ENCODE results near the gene EPC1.

Gene EPC1

GRCh38 chr10:32348297-32349198 is 1.6 kb upstream of the EPC1 start:
- H3K4me3 ChIP-seq (ENCODE audit: low read length): no peak overlapping the region
- no peak for TF ChIP-seq CTCF (IDR thresholded peaks at IDR 0.05; ENCODE audit: insufficient read depth, low read depth, low read length, missing control alignments)
- DNase-seq (ENCODE audit: low read depth): no peak

DNA sequence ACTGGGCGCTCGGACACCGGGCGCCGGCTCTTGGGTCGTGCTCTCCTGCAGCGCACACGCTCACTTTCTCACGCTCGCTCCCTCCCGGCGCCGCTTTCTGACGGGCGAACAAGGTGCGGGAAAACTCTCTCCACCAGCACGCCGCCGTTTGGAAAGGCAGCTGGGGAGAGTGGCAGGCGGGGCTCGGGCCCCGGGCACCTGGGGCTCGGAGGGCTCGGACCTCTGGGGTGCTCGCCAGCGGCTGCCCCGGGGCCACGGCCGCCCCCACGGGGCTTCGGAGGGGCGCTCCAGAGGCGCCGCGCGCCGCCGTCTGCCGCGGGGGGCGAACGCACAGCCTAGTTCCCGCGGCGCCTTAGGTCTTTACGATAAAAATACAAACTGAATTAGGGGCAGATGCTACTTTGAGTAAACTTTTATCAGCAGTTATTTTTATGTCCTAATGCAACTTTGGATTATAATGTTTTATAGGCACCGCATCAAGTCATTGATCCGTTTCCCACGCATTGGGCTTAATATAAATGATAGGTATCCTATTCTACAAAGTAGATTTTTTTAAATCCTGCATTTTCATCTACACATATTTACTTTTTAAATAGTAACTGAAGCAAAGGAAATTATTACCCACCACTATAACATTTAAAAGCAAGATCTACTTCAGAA is 535 bp upstream of the EPC1 start:
- TF ChIP-seq CTCF (IDR thresholded peaks at IDR 0.05; ENCODE audit: insufficient read depth, low read depth, low read length, missing control alignments): no peak
- H3K4me3 ChIP-seq (ENCODE audit: low read length): peak overlapping the region; percentile 94
- no peak for DNase-seq (ENCODE audit: low read depth)

- peak; percentile 62 for TF ChIP-seq CTCF (IDR thresholded peaks at IDR 0.05; ENCODE audit: insufficient read depth, low read depth, low read length, missing control alignments)
- peak overlapping the region; percentile 94 for H3K4me3 ChIP-seq (ENCODE audit: low read length)
- DNase-seq (ENCODE audit: low read depth): peak; percentile 97
Observed at GRCh38 chr10:32346134-32346550, 816 bp downstream of the EPC1 start.

- DNase-seq (ENCODE audit: low read depth): no peak
- no peak overlapping the region for H3K4me3 ChIP-seq (ENCODE audit: low read length)
- no peak for TF ChIP-seq CTCF (IDR thresholded peaks at IDR 0.05; ENCODE audit: insufficient read depth, low read depth, low read length, missing control alignments)
Observed at GRCh38 chr10:32341596-32341995, 5.4 kb downstream of the EPC1 start.

- no peak for DNase-seq (ENCODE audit: low read depth)
- TF ChIP-seq CTCF (IDR thresholded peaks at IDR 0.05; ENCODE audit: insufficient read depth, low read depth, low read length, missing control alignments): no peak
- H3K4me3 ChIP-seq (ENCODE audit: low read length): no peak overlapping the region
Observed at GRCh38 chr10:32340596-32341180, 6.3 kb downstream of the EPC1 start.

GRCh38 chr10:32338262-32338661 is 8.7 kb downstream of the EPC1 start:
- no peak overlapping the region for H3K4me3 ChIP-seq (ENCODE audit: low read length)
- no peak for DNase-seq (ENCODE audit: low read depth)
- TF ChIP-seq CTCF (IDR thresholded peaks at IDR 0.05; ENCODE audit: insufficient read depth, low read depth, low read length, missing control alignments): no peak
